ENCODE measurements around the gene TMEM98.
"Not testable (repeated sequence)": the region's sequence is repeated elsewhere in the genome, so short reads cannot be mapped to it uniquely, and the experiment has no call there.

TMEM98 gene

GRCh38 chr17:32915245-32915644 is 12.7 kb upstream of the TMEM98 start:
- DNase-seq (ENCODE audit: low read depth): no peak

GRCh38 chr17:32916134-32916533 is 11.8 kb upstream of the TMEM98 start:
- no peak for DNase-seq (ENCODE audit: low read depth)

GRCh38 chr17:32917081-32917480 is 10.9 kb upstream of the TMEM98 start:
- DNase-seq (ENCODE audit: low read depth): no peak

GRCh38 chr17:32917842-32918241 is 10.1 kb upstream of the TMEM98 start:
- DNase-seq (ENCODE audit: low read depth): no peak

- DNase-seq (ENCODE audit: low read depth): not testable (repeated sequence)
Observed at GRCh38 chr17:32919876-32920275, 8.1 kb upstream of the TMEM98 start.

GRCh38 chr17:32920293-32920692 is 7.7 kb upstream of the TMEM98 start:
- no peak for DNase-seq (ENCODE audit: low read depth)

GRCh38 chr17:32921017-32921416 is 6.9 kb upstream of the TMEM98 start:
- DNase-seq (ENCODE audit: low read depth): no peak

- DNase-seq (ENCODE audit: low read depth): peak; percentile 46
Observed at GRCh38 chr17:32923905-32924304, 4.0 kb upstream of the TMEM98 start.

GRCh38 chr17:32926183-32926582 is 1.8 kb upstream of the TMEM98 start:
- DNase-seq (ENCODE audit: low read depth): no peak

- DNase-seq (ENCODE audit: low read depth): not testable (repeated sequence)
Observed at GRCh38 chr17:32926789-32927188, 1.2 kb upstream of the TMEM98 start.

- DNase-seq (ENCODE audit: low read depth): no peak
Observed at GRCh38 chr17:32927201-32927723, 691 bp upstream of the TMEM98 start.

- DNase-seq (ENCODE audit: low read depth): peak; percentile 33
Observed at GRCh38 chr17:32928586-32929535, 908 bp downstream of the TMEM98 start.

- no peak for DNase-seq (ENCODE audit: low read depth)
Observed at GRCh38 chr17:32929588-32929987, 1.6 kb downstream of the TMEM98 start.

- no peak for DNase-seq (ENCODE audit: low read depth)
Observed at GRCh38 chr17:32930512-32930911, 2.6 kb downstream of the TMEM98 start.

- DNase-seq (ENCODE audit: low read depth): peak; percentile 55
Observed at GRCh38 chr17:32931686-32932085, 3.7 kb downstream of the TMEM98 start.

GRCh38 chr17:32933881-32934280 is 5.9 kb downstream of the TMEM98 start:
- no peak for DNase-seq (ENCODE audit: low read depth)

GRCh38 chr17:32935726-32936125 is 7.8 kb downstream of the TMEM98 start:
- no peak for DNase-seq (ENCODE audit: low read depth)

- DNase-seq (ENCODE audit: low read depth): no peak
Observed at GRCh38 chr17:32936186-32936893, 8.4 kb downstream of the TMEM98 start.

- peak; percentile 72 for DNase-seq (ENCODE audit: low read depth)
Observed at GRCh38 chr17:32936894-32937500, 9.0 kb downstream of the TMEM98 start.

GRCh38 chr17:32940706-32941390 is 12.9 kb downstream of the TMEM98 start:
- no peak for DNase-seq (ENCODE audit: low read depth)

GRCh38 chr17:32941419-32942032 is 13.6 kb downstream of the TMEM98 start:
- no peak for DNase-seq (ENCODE audit: low read depth)
